Panc1 (cell line): ENCODE results near the gene ASCC2.

Source experiments
- CTCF ChIP-seq: fragments of 450-650 bp; IDR thresholded peaks from 2 replicates; pipeline ENCODE4 v1.5.1; 2017; ENCODE audit warnings: mild to moderate bottlenecking
- SIN3A ChIP-seq: IDR thresholded peaks from 2 replicates; pipeline ENCODE4 v1.6.1; 2012; ENCODE audit warnings: low read depth, mild to moderate bottlenecking, low read length, moderate library complexity, borderline replicate concordance; ENCODE audit not compliant: insufficient read depth

GRCh38 chr22:29831186-29831921, 6.7 kb downstream of the ASCC2 start:
- no peak for TF ChIP-seq CTCF
- TF ChIP-seq SIN3A: no peak
